SH-SY5Y (cell line): Measurements from ENCODE around the gene ZNF516.

Experiments
- GATA2 ChIP-seq: IDR thresholded peaks from 2 replicates; pipeline ENCODE4 v1.6.1; 2011; ENCODE audit warnings: mild to moderate bottlenecking, low read depth, low read length
- GATA3 ChIP-seq: IDR thresholded peaks from 2 replicates; pipeline ENCODE4 v1.6.1; 2011; ENCODE audit warnings: low read depth, mild to moderate bottlenecking, low read length, moderate library complexity

DNA sequence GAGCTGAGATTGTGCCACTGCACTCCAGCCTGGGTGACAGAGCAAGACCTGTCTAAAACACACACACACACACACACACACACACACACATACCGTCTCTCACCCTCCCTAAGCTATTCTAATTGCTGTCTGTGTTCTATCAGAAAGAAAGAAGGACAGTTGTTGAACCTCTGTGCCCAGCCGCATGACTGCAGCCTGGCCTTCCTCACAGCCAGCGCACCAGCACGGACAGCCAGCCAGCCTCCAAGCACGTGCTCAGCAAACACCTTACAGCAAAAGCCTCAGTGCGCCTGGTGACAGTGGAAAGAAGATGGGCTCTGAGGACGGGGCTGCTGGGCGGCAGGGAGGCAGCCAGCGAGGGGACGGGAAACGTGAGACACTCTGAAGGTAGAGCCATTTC is 58.0 kb downstream of the ZNF516 start:
- TF ChIP-seq GATA3 (no peak), GATA2 (no peak)
